Bronchial smooth muscle cell (primary cell): ENCODE data around the gene IZUMO4. TPM values are rescaled to one million over a fixed set of nuclear protein-coding genes. Genes with fewer than 3 reads are reported as not detected.

ENCODE experiments used
- total RNA-seq: library from RNA; depleted of rRNA; stranded (reverse); fragments of >200 nt; gene quantifications from 2 replicates; pipeline ENCODE4 v1.2.1, GENCODE V29; 2014

Gene IZUMO4
- 1.7 and 1.9 TPM in 2 replicates for total RNA-seq

GRCh38 chr19:2096480-2097202 is at the start of gene IZUMO4:
Gene IZUMO4 (plus strand): TSS chr19:2096915. CDS start chr19:2096946, 31 bp downstream.

GRCh38 chr19:2050991-2051772 is 45.5 kb upstream of the IZUMO4 start, which contains the start of gene MKNK2:
Gene MKNK2 (minus strand): TSS chr19:2051244. CDS start chr19:2050851, 393 bp downstream.

GRCh38 chr19:2096034-2096479 is 658 bp upstream of the IZUMO4 start, which contains the start of gene MOB3A:
Gene MOB3A (minus strand): TSS chr19:2096326. CDS start chr19:2078560, 17,766 bp downstream.

Other genes starting within 250 kb of the IZUMO4 start
- gene REXO1, start 248.4 kb upstream of the IZUMO4 start, total RNA-seq = 2.4 and 3.3 TPM in 2 replicates
- gene KLF16, start 233.3 kb upstream of the IZUMO4 start, total RNA-seq = 1.3 and 2.5 TPM in 2 replicates
- 85.9 and 88.2 TPM in 2 replicates for gene ABHD17A, start 211.4 kb upstream of the IZUMO4 start, total RNA-seq
- gene ADAT3, start 191.5 kb upstream of the IZUMO4 start, total RNA-seq = 1.4 and 1.7 TPM in 2 replicates
- gene SCAMP4, start 191.5 kb upstream of the IZUMO4 start, total RNA-seq = 14.1 and 24.0 TPM in 2 replicates
- 39.4 and 62.3 TPM in 2 replicates for gene CSNK1G2, start 155.7 kb upstream of the IZUMO4 start, total RNA-seq
- 55.0 and 66.6 TPM in 2 replicates for gene BTBD2, start 81.2 kb upstream of the IZUMO4 start, total RNA-seq
- gene MKNK2, start 45.7 kb upstream of the IZUMO4 start, total RNA-seq = 77.2 and 206 TPM in 2 replicates
- gene MOB3A, start 589 bp upstream of the IZUMO4 start, total RNA-seq = 12.1 and 19.2 TPM in 2 replicates
- gene AP3D1, start 54.7 kb downstream of the IZUMO4 start, total RNA-seq = 69.8 and 80.8 TPM in 2 replicates
- 2.5 and 5.8 TPM in 2 replicates for gene DOT1L, start 67.0 kb downstream of the IZUMO4 start, total RNA-seq
- 32.8 and 48.1 TPM in 2 replicates for gene PLEKHJ1, start 139.4 kb downstream of the IZUMO4 start, total RNA-seq
- gene SF3A2, start 139.9 kb downstream of the IZUMO4 start, total RNA-seq = 24.6 and 27.6 TPM in 2 replicates
- 0.16 and 0.17 TPM in 2 replicates for gene AMH, start 152.4 kb downstream of the IZUMO4 start, total RNA-seq
- not detected in 2 replicates for gene JSRP1, start 159.5 kb downstream of the IZUMO4 start, total RNA-seq
- gene PEAK3, start 185.3 kb downstream of the IZUMO4 start, total RNA-seq = not detected in 2 replicates
- gene LINGO3, start 211.2 kb downstream of the IZUMO4 start, total RNA-seq = not detected in 2 replicates
- gene LSM7, start 231.7 kb downstream of the IZUMO4 start, total RNA-seq = 93.1 and 119 TPM in 2 replicates
- 27.9 and 33.4 TPM in 2 replicates for gene SPPL2B, start 231.8 kb downstream of the IZUMO4 start, total RNA-seq